HG02970 (cell line): ENCODE data around the gene CRAT.
A peak's percentile ranks its signal among the peaks of the same experiment; 100 is the strongest.

Source experiments
- ATAC-seq: cut with Tn5 transposase; IDR thresholded peaks from one replicate; pipeline ENCODE4 v1.9.1; 2021; ENCODE audit warnings: mild to moderate bottlenecking, moderate library complexity, moderate number of reproducible peaks; ENCODE audit not compliant: unreplicated experiment, low FRiP score

The CRAT gene

DNA sequence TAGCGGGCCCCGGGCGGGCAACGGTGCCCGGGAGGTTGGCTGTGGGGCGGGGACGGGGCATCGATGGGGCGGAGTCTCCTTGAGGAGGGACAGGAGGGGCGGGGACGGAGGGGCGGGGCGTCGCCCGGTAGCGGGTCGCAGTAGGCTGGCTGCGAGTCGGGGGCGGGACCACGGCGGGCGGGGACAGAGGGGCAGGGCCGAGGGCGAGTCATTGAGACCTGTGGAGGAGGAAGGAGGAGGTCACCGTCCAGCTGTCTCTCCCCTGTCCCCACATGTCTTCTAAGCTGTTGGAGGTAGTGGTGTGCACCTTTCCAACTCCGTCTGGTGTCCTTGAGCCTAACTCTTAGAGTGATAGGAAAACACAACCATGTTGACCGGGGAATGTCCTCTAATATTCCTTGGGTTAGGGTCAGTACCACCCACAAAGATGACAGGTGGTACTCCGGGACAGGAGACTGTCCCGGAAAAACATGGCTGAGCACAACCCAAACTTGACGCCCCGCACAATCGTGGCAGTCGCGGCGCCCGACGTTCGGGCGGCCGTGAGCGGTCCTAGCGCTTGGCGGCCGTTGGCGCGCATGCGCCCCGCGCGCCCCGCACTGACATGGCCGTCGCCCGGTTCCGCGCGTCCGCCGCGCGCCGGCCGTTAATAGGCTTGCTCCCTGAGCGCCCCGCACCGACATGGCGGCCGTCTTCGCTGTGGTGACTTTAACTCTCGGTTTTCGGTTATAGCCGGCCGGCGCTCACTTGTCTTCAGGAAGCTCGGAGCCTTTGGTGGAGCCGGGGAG, at the start of gene CRAT, which contains the start of gene PTPA:
TSS of gene CRAT (minus strand) at position 54 of the 788 bp plus-strand sequence. CDS start 284 bp downstream, outside the sequence.
TSS of gene PTPA (plus strand) at position 676 of the 788 bp plus-strand sequence. CDS start 186 bp downstream, outside the sequence.
- peak; percentile 78 for ATAC-seq

DNA sequence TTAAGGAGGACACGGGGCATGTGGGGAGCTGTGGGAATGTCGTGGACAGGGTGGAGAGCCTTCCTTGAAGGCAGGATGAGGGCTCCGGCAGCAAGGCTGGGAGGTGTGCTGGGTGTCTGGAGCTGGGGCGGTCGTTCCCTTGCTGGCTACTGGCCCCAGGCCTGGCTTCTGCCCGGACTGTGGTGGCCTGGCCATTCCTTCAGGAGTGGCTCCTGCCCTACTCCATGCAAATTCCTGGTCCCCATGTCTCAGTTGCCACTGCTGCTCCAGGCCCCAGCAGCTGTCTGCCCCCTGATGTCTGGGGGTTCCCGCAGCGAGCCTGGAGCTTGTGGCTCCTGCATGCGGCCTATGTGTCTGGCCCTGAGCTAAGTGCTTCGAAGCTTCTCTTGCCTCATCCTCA, 45.6 kb upstream of the CRAT start:
- no peak for ATAC-seq

DNA sequence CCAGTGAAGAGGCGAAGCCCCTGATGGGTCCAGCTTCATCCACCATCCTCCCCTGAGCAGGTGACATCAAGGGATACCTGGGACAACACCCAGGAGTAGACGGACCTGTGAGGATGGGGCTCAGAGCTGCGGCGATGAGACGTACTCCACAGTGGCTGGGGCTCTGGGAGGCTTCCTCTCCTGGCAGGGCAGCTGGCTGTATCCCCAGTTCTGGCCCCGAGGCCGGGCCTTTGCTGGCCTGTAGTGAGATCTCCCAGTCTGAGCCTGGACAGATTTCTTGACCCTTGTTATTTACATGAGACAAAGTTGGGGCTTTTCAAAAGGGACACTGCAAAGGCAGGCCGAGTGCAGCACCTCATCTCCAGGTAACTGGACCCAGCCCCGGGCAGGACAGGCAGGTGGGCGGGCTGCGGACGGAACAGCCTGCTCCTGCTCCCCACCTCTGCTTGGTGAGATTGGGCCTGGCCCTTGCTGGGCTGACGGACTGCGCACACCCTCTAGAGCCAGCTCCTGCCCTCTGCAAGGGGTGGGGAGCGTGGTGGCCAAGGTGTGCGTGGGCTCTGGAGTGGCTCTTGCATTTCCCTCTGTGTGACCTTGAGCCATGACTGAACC, 44.4 kb upstream of the CRAT start:
- ATAC-seq, result no peak

DNA sequence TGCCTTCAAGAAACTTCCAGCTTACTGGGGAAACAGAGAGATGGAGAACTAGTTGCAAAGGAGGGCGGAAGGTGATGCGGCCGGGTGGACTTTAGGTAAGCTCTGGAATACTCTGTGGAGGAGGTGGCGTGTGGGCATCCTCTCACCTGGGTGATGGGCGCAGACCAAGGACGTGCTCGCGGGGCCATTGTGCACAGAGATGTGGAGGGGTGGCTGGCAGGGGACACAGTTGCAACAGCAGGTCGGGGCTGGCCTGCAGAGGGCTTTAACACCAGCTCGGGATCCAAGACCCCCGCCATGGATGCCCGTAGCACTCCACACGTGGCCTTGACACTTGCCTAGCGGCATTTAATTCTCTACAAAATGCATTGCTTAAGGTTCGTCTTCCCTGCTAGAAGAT, 40.9 kb upstream of the CRAT start:
- ATAC-seq, result no peak

DNA sequence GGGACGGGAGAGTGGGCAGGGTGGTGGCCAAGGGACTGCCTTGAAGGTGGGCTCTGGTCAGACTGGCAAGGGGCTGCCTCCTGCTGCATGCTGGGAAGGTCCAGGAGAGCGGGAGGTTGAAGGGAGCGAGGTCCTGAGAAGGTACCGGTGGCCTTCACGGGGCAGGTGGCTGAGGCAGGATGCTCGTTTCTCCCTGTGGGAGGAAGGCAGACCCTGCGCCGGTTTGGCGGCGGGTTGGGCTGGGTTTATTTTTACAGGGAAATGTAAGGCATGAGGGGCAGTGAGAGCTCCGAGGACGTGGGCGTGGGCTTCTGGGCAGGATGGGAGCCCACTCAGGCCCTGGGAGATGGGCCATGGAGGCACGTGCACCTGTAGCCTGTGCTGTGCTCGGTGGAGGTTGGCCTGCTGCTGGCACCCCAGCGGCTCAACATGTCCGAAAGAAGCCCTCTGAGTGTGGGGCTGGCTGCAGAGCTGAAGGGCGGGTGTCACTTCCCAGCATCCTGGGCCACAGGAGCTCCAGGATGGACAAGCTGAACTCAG, 40.1 kb upstream of the CRAT start:
- no peak for ATAC-seq

DNA sequence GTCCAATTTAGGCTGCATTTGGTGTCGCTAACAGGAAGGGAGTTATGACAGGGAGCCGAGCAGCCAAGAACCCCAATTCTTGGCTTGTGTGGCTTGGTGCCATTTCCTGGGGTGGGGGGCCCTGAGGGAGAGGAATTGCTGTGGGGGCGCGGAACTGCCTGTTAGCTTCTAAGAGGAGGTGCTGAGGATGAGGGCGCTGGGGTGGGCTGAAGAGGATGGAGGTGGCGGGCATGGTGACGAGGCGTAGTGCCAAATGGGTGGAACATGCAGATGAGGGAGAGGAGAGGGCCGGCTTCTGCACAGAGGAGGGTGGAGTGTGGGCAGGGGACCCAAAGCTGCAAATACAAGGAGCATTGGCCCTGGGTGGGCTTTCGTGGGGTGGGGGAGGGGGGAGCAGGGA, 39.5 kb upstream of the CRAT start:
- ATAC-seq, result no peak

DNA sequence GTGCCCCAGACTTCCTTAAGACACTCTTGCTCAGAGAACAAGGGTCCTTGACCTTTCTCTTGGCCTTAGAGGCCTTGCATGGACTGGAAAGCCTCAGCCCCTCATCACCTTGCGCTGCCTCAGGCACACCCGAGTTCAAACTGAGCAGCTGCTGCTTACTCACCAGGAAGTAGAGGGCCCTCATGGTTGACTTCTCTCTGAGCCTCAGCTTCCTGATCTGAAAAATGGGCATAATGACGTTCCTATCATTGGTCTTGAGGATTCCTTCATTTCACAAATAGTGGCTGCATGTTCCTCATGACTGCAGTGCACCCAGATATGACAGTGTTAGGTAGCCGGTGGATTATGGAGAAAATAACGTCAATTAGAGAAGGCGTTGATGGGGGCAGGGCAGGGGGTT, 38.8 kb upstream of the CRAT start:
- no peak for ATAC-seq

DNA sequence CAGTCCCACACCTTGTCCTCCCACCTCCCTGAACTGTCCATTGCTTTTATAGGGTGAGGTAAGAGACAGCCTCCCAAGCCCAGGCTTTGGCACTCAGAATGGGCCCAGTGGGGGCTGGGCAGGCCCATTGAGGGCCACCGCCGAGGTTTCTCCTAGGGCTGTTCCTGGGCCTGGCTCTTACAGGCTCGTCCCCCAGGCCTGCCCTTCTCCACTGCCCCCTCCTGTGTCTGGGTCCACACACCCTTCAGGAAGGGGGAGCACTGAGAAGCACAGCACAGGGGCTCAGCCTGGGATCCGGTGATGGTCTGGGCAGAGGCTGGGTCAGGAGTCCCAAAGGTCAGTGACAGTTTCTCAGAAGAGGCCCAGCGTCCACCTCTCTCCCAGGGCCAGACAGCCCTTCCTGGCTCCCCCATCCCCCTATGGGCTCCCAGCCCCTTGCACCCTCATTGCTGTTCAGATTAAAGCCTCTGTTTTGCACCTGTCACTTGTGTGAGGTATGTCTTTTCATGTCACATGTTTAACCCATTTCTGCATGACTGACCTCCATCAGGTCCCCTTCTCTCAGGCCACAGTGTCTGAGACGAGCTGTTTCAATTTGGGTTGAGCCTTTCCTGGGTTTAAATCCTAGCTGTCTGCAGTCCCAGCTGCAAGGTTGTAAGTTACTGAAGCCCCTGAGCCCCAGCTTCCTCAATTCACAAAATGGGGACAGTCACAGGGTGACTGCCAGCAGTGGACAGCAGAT, 38.0 kb upstream of the CRAT start:
- ATAC-seq, result no peak

DNA sequence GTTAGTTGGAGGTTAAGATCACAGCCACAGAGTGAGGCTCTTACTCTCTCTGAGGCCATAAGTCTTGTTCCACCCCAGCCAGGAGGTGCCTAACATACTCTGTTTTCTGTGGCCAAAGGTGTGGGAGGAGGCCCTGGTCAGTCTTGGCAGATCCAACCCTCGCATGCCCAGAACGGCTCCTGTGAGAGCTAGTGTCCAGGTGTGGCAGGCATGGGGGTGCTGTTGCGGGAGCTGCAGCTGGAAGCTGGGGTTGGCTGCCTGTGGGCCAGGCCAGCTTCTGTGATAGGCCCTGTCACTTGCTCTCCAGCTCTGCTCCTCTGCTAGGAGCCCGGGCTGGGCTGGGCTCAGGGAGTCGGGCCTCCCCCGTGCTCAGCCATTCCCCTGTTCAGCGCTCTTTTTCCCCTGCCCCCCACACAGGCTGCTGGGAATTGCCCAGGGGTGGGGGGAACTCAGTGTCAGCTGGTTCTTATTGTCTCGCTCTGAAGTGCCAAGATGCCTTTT, 35.9 kb upstream of the CRAT start:
- no peak for ATAC-seq

DNA sequence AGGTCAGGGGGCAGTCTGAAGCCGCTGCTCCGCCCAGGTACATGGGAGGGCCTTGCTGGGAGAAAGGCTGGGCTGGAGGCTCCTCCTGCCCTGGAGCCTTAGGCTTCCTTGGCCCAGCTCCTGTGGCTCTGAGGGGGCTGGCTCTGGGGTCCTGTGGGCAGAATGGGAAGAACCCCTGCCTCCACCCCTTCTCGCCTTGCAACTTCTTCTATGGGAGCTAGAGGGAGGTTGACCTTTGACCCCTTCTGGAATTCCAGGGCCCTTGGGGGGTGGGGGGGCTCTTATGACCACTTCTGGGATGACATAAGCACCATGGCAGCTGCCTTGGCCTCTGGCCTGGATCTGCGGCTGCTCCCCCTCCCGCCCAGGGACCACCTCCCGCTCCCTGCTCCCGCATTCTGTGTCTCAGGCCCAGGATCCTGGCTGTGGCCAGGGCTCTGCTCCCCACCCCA, 35.3 kb upstream of the CRAT start:
- no peak for ATAC-seq

DNA sequence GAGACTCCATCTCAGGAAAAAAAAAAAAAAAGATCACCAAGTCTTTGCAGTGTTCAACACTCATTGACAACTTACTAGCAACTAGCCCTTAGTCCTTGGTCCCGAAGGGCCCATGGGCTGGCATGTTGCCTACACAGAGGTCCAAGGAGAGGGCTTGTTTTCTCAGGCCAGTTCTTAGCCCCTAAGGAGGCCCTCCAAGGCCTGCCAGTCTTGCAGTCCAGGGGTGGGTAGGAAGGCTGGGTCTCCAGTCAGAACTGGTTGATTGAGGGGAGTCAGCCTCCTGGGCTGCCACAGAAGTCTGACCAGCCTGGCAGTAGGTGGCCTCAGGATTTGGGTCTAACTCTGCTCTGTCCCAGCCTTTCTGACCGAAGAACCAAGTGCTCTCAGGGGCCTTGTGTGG, 34.7 kb upstream of the CRAT start:
- no peak for ATAC-seq

DNA sequence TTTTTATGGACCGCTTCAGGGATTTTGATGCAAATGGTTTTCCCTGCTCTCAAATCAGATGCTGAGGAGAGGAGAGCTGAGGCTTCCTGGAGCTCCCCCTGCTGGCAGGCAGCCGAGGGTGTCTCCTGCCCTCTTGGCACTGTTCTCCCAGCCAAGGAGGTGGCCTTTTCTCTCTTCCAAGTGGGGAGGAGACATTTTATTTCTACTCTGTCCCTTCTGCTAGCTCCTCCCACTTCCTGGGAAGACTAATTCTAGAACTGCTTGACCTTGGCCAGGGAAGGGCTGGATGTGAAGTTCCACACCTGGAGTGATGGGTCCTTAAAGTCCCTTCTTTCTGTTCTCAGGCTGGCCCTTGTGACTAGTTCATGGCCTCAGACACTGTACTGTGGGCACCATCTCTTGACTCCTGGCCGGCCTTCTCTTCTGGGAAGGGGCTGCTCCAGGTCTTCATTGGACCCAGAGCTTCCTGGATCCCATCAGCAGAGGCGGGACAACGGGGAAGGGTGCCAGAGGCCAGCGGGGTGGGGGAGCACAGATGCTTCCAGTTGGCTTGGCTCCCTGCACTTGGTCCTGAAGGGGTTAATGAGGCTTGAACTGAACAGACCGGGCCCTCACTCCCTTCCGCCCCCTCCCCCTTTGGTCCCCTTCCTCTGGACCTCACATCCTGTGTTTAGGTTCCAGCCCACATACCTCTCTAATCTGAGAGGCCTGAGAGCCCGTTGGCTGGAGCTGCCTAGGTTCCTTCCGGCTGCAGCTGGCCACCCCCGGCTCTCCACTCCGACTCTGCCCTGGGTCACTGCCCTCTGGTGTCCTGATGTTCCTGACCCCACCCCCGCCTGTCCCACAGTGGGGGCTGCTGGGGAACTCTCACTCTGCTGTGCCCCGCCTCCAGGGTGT, 32.7 kb upstream of the CRAT start:
- no peak for ATAC-seq

DNA sequence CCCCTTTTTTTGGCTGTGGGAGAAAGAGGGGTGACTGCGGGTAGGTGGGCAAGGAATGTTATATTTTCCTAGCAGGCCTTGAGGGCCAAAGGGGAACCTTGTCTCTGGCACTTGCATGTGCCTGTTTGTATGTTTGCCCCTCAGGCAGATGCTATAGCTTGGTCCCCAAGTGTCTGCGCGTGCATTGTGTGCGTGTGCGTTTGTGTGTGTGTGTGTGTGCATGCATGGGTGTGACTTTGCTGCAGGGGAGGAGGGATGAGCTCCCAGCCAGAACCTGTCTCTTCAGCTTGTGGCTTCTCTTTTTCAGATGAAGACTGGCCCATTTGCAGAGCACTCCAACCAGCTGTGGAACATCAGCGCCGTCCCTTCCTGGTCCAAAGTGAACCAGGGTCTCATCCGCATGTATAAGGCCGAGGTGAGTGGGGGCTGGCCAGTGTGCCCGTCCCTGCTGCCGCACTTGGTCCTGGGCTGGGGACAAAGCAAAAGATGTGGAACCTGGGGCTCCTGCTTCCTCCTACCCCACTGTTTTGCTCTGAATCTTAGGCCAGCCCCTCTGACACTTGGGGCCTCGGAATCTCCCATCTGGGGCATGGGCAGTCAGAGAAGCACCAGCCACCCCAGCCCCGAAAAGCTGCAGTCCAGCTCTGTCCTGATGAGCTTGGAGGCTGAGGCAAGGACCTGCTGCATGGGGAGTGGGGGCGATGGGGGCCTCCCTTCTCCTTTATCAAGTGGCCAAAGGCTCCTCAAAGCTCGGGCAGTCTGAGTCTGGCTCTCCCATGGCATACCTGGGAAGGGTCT, 31.7 kb upstream of the CRAT start:
- ATAC-seq, result no peak

DNA sequence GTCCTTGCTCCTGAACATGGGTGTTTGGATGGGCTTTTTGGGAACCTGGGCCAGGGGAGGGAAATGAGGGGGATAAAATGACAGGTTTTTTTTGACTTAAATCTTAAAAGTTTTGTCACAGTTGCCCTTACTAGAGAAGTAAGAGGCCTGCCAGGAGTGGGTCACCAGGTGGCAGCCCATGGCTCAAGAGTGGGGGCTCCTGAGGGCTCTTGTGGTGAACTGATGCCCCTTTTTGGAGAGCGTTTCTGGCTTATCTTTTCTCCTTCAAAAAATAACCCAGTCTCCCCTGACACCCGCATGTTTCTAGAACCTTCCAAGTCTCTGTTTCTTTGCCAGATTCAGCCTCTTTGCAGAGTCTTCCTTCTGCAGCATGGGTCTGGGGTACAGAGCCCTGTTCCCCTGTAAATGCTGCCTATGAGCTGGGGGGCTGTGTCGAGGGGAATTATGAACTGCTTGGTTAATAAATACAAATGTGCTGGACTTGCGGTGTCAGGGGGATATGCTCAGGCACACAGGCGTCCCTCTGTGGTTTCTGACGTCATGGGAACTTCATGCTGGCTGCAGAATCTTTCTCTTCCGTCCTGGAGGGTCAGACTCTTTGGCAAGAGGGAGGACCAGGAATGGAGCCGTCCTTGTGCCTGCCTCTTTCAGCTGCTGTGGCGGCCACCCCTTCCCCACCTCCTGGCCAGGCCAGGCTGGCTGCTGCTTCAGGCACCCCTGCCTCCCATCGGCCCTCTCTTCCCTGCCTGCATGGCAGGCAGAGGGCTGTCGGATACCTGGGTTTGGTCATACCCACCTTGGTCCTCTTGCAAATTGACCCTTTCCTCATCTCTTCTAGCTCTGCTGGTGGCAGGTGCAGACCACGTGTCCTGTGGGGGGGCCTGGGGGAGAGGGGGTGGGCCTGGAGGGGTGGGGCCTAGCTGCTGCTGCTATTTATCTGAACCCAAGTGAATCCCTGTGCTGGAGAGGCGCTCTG, 30.8 kb upstream of the CRAT start:
- ATAC-seq, result no peak

DNA sequence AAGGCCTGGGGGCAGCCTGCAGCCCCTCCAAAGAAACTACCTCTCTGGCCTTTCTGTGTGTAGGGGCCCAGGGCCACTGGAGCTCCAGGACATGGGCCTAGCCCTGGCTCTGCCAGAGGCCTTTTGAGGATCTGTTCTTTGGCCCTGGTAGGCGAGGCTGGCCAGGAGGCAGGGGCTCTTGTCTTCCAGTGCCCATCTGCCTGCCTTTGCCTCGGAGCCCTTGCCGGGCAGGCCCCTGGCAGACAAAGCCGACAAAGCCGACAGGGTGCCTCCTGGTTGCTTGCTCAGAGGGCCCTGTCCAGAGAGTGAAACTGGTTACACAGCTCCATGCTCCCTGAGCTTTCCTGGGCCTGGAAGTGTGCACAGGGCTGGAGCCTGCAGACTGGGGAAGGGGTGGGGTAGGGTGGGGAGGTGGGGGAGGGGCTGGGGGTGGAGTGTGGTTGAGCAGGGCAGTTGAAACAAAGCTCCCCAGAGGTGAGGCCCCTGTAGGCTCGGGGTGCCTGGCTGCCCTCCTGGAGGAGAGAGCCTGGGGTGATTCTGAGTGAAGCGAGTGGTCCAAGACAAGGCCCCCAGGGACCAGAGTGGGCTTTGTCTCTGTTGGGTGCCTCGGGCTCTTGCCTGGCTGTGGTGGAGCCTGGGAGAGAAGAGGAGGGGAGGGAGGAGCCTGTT, 29.9 kb upstream of the CRAT start:
- peak; percentile 4 for ATAC-seq

DNA sequence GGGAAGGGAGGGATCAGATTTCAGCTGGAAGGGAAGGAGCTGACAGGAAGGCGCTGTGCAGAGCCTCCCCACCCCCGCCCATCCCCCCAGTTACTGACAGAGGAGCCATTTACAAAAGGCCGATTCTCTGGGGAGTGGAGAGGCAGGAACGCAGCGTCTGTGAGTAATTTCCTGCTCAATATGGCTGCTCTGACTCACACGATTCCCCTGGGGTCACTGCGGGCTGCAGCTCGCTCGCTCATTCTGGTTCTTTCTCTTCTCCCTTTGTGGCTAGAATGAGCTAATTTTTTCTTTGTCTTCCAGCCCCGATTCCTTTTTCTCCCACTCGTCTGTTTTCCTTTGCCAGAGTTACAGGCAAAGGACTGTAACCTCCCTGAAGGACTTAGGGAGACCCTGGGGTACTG, 29.4 kb upstream of the CRAT start:
- peak; percentile 50 for ATAC-seq

DNA sequence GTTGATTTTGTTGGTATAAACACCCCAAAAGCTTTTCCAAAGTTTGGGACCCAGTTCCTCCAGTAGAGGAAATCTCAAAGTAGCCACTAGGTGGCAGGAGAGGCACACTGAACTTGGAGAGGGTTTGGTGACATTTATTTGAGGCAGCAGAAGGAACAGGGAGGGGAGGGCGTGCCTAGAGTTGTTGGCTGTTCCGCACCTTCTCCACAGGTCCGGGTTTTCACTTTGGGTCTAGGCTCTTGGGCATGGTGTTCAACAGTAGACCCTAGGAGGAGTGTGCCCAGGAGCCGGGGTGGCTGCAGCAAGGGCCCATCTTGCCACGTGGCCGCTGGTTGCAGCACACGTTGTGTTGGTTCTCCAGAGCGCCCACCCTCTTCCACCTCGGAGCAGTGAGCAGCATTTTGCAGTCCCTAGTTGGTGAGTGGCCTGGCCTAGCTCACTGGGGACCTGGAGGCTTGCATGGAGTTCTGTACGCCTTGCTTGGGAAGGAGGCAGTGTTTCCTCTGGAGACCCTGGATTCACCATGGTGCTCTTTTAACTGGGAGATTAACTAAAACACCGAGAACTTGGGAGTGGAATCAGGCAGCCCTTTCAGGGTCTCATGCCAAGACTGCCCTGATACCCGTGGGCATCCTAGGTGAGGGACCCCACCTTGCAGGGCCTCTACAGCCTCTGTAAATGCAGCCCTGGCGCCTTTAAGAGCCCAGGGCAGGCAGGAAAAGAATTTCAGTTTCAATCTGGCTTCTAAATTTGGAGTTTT, 28.8 kb upstream of the CRAT start:
- peak; percentile 32 for ATAC-seq
